ENCODE data around the gene MTHFD2.
"Not testable (repeated sequence)": the region's sequence is repeated elsewhere in the genome, so short reads cannot be mapped to it uniquely, and the experiment has no call there.

MTHFD2 gene

DNA sequence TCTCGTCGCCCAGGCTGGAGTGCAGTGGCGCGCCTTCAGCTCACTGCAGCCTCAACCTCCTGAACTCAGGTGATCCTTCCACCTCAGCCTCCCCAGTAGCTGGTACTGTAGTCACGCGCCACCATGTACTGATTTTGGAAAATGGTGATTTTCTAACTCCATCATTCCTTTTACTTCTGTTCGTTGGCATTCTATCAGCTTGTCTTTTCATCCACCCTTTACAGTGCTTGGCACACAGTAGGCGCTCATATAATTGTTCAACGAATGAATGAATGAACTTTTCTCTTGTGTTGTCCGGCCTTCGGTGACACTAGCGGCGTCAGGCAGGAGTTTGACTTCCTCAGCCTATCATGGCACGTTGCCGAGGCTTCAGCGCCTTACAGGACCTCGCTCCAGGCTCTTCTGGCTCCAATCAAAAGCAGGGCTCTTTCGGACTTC lies 373 bp upstream of the MTHFD2 start:
- DNase-seq, result no peak

DNA sequence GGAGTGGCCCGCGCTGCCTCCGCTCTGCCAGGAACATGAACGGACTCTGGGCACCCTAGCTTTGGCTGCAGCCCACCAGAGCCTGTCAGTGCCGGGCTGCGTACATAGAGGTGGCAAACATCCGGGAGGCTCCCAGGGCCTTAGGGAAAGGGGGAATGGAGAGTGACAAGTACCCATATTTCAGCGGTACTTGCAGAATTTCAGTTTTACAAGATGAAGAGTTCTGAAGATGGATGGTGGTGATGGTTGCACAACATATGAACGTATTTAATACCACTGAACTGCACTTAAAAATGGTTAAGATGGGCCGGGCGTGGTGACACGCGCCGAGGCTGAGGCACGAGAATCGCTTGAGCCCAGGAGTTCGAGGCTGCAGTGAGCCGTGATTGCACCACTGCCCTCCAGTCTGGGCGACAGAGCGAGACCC lies 873 bp downstream of the MTHFD2 start:
- DNase-seq, result no peak

DNA sequence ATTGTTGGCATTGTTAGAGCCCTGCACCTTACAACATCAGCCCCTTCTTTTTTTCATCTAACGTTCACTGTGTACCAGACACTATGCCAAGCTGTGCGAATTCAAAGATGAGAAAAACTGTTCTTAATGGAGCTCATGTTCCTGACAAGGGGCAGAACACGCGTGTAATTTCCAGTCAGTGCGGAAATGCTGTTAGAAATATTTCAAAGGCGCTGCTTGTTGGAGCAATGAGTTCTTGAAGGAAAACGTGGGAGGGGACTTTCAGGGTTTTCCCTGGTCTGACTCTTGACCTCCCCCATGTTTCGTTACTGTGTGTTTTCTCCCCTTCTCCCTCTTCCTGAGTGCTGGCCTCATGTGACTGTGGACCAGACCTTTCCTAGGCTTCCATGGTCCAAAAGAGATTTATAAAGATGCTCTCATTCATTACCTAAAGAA lies 1.5 kb downstream of the MTHFD2 start:
- DNase-seq, result no peak

GRCh38 chr2:74201196-74201595 lies 2.8 kb downstream of the MTHFD2 start:
- DNase-seq, result no peak

DNA sequence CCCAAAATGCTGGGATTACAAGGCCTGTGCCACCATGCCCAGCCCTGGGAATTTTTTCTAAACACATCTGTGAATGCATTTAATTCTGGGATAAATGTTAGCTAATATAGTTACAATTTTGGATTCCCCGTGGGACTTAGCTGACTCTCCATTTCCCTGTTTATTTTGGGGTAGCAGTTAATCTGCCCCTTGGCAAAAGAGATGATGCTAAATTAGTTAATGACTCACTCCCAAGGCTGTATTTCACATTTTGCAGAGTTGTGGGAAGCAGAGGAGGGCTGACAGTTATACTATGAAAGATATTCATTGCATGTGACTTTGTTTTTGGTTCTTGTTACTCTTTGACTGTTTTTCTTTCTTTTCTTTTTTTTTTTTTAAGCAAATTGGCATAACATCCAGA lies 3.2 kb downstream of the MTHFD2 start:
- DNase-seq, result no peak

DNA sequence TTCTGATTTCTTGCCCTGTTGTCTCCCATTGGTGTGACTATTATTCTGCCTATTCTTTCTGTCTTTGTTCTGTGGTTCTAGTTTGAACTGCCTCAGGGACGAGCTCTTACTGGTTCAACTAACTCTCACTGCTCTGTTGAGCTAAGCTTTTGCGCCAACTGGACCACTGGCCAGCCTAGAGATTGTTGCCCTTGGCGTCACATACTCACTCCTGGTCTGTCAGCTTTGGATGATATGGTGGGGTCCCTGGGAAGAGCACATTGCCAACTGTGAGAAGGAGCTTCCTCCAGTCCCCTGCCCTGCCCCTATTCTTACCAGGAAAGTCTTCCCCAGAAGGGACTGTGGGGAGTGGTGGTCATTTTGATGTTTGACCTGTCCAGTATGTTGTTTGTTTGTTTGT lies 6.0 kb downstream of the MTHFD2 start:
- no peak for DNase-seq

GRCh38 chr2:74205113-74205512 lies 6.7 kb downstream of the MTHFD2 start:
- no peak for DNase-seq

DNA sequence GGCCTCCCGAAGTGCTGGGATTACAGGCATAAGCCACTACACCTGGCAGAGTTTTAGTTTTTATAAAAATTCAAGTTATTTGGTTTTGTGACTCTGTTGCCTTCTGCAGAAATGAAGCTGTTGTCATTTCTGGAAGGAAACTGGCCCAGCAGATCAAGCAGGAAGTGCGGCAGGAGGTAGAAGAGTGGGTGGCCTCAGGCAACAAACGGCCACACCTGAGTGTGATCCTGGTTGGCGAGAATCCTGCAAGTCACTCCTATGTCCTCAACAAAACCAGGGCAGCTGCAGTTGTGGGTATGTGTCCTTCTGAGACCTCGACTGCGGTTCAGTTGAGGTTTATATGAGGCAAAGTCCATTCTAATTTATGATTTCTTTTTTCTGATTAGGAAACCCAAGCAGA lies 7.2 kb downstream of the MTHFD2 start:
- peak; percentile 2 for DNase-seq

DNA sequence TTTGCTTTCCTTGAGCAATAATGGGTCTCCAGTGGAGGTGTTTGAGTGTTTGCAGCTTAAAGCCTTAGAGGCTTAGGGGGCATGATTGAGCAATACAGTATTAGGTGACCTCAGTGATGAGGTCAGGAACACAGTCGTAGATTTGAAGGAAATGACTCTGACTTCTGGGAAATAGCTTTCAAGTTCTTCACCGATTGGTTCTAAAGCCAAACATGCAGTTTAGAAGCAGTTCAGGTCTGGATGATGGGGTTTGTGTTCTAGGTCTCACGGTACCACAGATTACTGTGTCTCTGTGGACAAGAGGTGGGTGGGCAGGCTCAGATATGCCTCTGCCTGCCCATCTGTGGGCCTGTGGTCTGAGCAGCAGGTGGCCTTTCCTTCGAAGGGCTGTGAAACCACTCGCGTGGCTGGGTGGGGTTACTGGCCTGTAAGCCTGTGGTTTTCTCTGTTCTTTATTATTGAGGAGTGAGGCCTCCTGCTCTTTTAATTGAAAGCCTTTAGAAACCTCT lies 7.8 kb downstream of the MTHFD2 start:
- DNase-seq, result no peak

- no peak for DNase-seq
Observed at GRCh38 chr2:74212702-74213410, 14.4 kb downstream of the MTHFD2 start.

- DNase-seq, result not testable (repeated sequence)
Observed at GRCh38 chr2:74215771-74216170, 17.4 kb downstream of the MTHFD2 start.

- no peak for DNase-seq
Observed at GRCh38 chr2:74216642-74217041, 18.2 kb downstream of the MTHFD2 start.

DNA sequence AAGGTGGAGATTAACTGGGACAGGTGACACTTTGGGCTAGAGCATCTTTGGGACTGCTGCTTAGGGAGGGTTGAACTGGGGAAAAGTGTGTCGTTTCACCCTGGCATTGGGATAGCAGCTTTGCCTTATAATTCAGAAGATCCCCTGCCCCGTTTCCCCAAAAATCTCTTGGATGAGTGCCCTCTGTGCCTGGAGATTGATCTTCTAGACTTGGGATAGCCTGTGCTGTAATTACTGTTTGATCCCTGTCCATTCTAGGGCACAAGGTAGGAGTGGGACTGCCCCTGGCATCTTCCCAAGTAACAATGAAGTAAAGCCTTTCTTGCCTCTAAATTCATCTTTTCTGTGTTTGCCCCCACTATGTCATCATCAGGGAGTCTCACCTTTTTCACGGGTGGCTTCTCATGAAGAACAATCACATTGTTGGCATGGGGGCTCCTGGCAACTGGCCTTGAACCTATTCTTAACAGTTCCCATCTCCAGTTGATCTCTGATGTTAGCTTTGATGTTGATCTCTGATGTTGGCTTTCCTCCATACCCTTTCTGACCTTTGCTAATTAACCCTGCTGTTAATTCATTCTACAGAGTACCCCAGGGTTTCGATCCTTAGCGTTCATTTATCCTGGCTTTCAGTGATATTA lies 21.6 kb downstream of the MTHFD2 start:
- no peak for DNase-seq

DNA sequence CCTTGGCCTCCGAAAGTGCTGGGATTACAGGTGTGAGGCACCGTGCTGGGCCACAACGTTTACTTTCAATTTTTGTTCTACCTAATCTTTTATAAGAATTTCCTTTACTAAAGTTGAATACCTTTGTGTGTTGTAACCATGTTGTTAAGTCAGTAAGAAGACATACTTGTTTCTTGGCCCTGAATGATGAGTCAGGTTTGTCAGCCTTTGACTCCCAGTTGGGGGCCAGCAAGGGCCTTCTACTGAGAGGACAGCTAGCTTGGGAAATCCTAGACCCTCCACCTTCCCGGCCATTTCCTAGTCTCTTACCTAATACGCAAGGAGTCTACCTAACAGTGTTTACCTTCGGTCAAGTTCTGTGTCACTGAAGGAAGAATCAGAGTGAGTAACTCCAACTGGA lies 22.7 kb downstream of the MTHFD2 start:
- no peak for DNase-seq

DNA sequence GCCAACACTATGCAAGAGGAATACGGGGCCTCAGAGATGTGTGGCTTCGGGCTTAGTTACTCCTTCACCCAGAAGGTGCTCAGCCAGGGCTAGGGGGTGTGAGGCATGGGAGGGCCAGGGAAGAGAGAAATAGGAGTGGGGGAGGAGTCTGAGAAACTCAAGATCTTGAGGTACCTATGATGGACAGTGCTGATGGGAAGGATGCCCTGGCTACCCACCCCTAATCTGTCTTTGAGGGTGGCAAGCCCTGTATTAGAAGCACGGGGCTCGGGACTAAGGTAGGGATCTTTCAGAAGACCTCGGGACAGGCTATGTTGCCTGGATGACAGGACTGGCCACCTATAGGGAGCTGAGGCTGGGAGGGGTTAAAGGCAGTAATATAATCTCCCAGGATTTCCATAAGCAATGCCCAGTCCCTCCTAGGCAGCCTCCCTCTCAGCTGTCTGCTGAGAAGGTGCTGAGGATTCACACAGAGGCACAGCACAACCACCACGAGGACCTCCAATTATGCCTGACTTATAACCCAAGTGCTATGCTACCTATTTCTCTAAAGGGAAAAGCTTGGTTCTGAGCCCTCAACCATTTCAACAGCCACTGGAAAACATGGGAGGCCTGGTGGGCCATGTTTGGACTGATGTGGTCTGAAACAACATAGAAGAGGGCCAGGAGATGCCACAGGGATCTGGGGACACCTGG lies 23.3 kb downstream of the MTHFD2 start:
- no peak for DNase-seq

- DNase-seq, result no peak
Observed at GRCh38 chr2:74222300-74222650, 23.9 kb downstream of the MTHFD2 start.

- DNase-seq, result no peak
Observed at GRCh38 chr2:74223941-74224770, 25.7 kb downstream of the MTHFD2 start.

- DNase-seq, result no peak
Observed at GRCh38 chr2:74225698-74226459, 27.5 kb downstream of the MTHFD2 start.

- DNase-seq, result no peak
Observed at GRCh38 chr2:74226648-74227213, 28.3 kb downstream of the MTHFD2 start.

DNA sequence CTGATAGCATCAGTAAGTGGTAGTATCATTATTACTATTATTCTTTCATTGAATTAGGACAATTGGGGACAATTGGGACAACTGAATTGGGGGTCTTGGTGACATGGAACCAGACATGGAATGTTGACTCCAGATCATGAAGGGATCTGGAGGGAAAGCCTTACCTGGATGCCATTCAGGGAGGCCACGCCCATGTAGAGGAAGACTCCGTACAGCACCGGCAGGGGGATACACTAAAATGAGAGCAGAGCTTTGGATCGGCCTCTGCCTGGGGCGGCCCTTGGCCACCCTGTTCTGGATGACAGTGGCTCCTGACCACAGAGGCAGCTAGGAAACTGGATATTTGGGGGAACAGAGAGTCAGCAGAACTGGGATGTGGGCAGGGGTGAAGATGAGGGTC lies 29.2 kb downstream of the MTHFD2 start:
- DNase-seq, result no peak

GRCh38 chr2:74228772-74229171 lies 30.4 kb downstream of the MTHFD2 start:
- DNase-seq, result no peak

DNA sequence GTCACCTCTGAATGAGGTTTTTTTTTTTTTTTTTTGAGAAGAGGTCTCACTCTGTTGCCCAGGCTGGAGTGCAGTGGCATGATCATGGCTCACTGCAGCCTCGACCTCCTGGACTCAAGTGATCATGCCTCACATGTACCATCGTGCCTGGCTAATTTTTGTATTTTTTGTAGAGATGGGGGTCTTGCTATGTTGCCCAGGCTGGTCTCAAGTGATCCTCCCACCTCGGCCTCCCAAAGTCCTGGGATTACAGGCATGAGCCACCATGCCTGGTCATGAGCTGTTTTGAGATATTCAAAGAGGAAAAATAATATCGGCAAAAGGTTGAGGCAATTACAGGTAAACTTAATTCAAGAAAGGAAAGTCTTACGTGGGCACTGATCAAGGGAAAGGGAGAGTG lies 31.4 kb downstream of the MTHFD2 start:
- not testable (repeated sequence) for DNase-seq

All from DMS79 (cell line).